Measurements from ENCODE around the gene ARHGEF28.

Gene ARHGEF28

GRCh38 chr5:73942783-73943182 is 316.8 kb downstream of the ARHGEF28 start:
- DNase-seq (ENCODE audit: low read depth) = no peak

DNA sequence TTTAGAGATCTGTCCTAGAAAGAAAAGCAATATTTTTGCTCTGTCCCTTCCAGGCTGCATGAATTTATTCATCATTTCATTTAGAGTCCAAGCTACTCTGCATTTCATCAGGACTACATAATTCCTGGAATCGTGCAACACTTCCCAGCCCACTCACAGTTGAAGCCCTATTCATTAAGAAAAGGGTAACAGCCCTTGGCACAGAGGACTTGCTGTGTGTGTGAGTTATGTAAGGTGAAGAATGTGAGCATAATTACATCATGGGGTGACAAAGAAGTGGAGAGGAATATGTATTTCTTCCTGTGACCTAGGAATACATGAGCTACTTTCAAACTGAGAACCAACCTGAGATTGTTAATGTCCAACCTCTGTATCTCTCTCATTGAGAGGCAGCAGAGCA is 317.4 kb downstream of the ARHGEF28 start:
- no peak for DNase-seq (ENCODE audit: low read depth)

- DNase-seq (ENCODE audit: low read depth) = no peak
Measured at GRCh38 chr5:73944581-73944980, 318.6 kb downstream of the ARHGEF28 start.

DNA sequence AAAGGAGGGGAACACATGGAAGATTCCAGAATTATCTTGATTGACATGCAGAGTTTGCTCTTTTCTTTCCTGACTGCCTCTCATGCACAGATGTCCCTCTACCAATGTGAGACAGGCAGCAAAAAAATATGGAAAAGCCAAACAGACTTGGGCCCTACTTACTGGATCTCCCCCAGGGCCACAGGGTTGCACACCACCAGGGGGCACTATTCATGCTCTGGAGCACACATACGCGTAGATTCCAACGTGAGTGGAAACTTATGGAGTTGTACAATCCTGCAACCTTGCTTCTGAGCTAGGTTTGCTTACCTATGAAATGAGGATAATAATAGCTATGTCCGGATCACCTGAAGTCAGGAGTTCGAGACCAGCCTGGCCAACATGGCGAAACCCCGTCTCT is 319.5 kb downstream of the ARHGEF28 start:
- no peak for DNase-seq (ENCODE audit: low read depth)

DNA sequence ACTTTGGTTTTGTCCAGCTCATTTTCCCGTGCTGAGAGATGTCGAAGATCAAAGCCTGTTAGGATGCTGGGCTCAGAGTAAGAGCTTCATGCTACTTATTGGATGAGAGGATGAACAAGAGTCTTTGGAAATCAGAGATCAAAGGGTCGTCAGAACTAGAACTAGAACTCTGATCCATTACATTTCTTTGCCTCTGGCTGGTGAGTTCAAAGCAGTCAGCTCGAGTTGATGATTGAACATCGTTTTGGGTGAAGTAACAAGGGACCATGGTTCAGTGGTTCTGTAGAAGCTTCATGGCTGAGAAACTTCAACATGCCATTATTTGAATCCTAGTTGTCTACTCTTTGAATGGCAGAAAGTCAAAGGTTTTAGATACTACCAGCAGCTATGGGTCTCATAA is 320.3 kb downstream of the ARHGEF28 start:
- DNase-seq (ENCODE audit: low read depth) = no peak

DNA sequence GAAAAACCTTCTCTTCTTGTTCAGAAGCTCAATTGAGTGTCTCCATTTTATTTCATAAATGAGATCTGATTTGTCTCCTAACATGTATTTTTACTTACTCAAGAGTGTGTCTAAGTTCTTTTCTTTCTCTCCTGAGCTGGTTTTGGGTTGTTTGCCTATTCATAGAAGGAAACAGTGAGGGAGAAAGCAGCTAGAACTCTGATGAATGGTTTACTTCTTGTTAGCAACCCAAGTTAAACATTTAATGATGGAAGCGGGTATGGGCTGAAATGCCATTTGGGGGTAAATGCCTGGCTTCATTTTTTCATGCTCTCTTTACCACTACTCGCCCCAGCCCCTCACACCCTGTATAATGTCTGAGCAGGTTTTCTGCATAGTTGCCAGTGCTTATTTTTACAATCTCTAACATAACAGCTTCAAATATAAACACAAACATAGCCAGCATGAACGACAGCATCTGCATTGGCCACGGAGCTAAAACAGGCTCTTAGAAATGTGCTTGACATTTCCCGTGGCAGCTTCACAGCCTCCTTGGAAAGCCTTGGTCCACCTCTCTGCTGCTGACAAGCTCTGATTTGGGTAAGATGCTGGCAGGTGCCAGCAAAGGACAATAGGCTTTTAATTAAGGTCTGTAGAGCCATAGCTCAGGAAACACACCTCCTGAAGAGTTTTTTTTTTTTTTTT is 321.1 kb downstream of the ARHGEF28 start:
- no peak for DNase-seq (ENCODE audit: low read depth)

DNA sequence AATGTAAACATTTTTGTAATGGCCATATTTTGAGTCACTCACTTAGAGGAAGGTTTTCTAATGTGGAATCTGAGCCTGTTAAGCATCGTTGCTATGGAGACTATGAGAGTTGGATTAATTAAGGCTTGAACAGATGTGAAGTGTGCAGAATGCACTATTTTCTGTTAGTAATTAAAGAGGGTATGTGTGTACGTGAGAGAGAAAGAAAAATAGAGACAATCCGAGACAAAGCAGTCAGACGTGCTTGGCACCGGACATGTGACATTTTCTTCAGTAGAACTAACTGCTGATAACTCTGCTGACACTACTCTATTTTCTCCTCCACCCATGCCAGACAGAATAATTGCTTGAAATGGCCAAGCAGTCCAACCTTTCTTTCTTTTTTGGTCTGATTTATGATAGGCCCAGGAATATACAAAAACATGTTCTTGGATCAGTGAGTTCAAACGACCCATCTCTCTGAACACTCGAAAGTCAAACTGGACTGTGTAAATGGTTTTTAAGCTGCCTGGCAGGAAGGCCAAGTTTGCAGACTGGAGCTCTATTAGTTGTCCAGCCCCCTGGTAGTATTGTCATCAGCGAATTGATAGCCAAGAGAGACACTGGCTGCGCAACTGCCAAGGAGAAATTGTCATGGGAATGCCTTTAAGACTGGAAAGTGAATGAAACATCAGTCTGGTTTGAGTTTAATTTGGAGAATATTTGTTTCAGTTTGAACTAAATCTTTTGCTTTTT is 322.1 kb downstream of the ARHGEF28 start:
- DNase-seq (ENCODE audit: low read depth) = no peak

GRCh38 chr5:73948720-73949119 is 322.7 kb downstream of the ARHGEF28 start:
- no peak for DNase-seq (ENCODE audit: low read depth)

DNA sequence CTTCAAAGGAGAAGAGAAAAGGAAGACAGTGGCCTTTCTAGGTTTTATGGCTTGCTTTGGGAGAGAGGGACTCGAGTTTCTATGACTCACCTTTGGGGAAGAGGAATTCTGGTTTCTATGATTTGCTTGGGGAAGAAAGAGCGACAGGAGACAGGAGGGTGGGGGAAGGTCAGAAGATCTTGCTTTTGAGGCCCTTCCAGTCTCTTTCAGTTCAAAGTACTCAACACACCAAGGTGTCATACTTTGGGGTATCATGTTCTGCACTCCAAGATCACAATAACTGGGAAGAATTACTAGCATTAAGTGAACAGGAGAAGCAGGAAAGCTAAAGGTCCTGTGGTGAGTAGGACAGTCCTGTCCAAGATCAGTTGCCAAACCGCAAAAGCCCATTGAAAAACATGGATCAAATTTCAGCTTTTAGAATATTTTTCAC is 324.5 kb downstream of the ARHGEF28 start:
- no peak for DNase-seq (ENCODE audit: low read depth)

DNA sequence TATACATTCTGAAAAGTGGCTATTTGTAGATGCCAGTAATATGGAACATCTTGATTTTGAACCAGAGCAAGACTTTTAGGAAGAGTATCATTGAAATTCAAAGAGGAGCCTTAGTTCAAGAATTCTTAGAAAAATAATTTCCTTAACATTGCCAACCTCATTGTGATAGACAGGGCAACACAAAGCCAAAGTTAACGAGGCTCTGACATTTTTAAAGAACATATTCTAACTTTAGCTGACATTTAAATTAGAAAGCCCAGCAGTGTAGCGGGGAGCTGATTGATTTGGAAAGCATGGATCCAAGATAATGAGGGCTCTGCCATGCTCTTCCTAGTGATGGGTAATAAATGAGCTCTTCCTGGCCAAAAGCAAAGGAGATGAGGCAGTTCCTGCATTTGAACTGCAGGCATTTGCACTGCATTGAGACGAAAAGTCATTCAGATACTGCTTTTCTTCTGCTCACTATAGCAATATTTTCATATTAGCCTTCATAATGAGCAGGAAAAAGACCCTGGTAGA is 325.0 kb downstream of the ARHGEF28 start:
- DNase-seq (ENCODE audit: low read depth) = no peak

GRCh38 chr5:73952872-73953271 is 326.9 kb downstream of the ARHGEF28 start:
- no peak for DNase-seq (ENCODE audit: low read depth)

DNA sequence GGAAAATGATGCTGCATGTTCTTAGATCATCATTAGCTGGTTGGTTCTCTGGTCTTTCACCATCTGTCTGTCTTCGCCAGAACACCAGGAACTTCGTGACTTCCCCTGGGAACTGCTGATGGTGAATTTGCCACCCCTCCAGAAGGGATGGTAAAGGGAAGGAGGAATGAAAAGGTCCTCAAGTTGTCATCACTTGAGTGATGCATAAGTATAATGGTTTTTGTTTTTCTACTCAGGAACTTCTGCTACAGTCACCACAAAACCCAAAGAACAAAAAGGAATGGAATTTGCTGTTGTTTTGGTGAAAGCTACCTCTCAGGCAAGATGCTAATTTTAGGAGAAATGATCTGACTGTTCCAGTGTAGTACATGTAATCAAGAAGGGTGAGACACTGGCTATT is 328.4 kb downstream of the ARHGEF28 start:
- DNase-seq (ENCODE audit: low read depth) = no peak

DNA sequence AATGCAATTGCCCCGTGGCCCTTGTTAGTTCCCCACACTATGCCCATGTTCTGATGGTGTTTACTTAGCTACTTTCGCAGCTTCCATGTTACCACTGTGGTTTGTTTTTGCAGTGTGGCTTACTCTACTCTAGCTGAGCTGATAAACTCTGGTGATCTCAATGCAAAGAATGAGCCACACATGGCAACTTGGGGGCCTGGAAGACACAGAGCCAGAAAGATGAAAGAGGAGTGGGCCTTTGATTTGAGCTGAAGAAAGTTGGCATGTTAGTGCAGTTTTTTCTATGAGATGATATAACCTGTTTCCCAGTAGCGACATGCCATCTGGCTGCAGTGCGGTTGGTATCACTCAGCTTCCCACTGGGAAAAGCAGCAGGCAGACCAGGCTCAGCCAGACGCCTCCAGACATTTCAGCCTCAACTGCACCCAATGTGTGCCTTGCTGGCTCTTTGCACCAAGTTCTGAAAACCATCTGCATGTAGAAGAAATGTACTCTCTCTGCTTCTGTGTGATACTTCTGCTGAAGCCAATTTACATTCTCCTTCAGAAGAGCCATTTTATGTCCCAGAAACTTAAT is 329.4 kb downstream of the ARHGEF28 start:
- no peak for DNase-seq (ENCODE audit: low read depth)

DNA sequence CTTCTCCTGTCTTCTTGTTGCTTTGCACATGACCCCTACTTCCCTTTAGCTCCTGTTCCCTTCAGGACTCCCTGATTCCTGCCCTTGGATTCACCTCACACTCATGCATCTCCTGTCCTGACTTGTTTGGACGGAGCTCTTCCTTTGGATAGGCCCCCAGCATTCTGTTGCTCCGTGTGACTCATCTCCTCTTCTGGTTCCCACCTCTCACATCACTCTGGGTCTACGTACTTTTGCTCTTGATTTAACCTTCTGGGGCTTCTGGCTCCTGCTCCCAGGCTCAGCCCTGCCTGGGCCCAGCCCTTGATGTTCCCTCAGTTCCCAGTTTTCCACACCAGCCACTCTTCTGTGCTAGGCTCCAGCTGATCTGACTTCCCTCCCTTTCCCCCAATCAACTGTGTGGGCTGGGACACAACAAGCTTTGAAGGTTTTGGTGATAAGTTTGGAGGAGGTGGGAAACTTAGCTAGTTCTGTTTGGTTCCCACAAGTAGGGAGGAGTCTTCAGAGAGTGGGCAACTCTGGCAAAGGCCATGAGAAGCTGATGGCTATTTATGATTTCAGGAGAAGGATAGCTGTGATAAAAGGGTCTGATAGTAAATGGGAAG is 331.5 kb downstream of the ARHGEF28 start:
- DNase-seq (ENCODE audit: low read depth) = no peak

DNA sequence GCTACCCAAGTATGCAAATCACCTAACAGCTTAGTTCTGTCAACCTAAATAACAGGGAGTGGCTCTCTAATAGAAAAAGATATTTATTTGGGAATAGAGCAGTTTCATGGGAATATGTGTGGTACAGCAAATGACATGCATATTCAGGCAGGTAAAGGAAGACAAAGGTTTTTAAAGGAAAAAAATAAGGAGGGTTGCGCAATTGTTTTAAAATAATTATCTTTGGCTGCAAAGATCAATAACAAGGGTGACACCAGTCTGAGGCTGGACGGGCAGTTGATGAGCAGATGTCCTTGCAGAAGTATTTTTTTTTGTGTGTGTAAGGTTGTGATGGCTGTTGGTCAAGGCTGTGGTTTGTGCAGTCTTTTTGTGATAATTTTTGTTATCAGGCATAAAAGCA is 332.0 kb downstream of the ARHGEF28 start:
- no peak for DNase-seq (ENCODE audit: low read depth)

GRCh38 chr5:73960023-73960422 is 334.0 kb downstream of the ARHGEF28 start:
- no peak for DNase-seq (ENCODE audit: low read depth)

GRCh38 chr5:73960426-73960825 is 334.4 kb downstream of the ARHGEF28 start:
- no peak for DNase-seq (ENCODE audit: low read depth)

DNA sequence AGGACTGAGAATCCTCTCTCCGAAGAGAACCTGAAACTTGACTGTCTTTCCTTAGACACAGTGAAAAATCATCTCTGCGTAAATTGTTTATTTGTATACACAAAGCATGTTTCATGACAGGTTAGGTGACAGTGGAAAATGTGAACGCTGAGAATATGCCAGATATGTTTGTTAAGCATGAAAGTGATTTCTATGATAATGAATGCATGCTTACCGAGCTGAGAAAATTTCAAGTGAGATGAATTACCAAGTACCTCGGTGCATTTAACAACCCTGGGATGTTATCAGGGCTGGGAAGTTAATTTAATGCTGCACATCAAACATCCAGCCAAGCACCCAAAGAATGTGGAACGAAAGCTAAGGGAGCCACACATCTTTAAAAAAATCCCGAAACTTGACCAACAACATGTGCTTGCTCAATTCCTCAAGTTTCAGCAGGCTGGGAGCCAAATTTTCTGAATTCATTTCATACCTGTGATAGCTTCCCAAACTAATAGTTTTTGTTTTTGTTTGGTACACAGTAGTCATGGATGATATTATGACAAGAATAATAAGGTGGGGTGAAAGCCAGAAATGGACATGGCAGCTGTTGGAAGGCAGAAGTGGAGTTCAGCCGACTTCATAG is 336.9 kb downstream of the ARHGEF28 start:
- no peak for DNase-seq (ENCODE audit: low read depth)

DNA sequence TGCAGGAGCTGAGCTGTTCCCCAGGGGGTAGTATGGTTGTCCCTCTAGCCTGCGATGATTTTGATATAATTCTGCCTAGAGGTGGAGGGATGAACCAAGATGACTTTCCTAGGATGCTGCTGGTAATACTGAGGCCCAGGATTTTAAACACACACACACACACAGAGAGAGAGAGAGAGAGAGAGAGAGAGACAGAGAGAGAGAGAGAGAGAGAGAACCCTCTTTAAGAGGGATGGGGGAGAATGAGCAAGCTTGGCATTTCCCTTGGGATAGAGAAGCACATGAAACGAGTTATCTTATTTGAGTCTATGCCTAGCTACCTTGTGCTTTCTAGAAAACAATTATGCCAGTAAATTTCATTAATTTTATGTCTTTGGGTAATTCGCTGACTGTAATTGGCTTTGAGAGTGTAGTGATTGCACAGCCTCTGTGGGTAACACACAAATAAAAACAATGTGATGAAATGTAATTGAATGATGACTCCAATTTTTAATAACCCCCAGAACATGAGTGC is 338.4 kb downstream of the ARHGEF28 start:
- no peak for DNase-seq (ENCODE audit: low read depth)

GRCh38 chr5:73966451-73966850 is 340.5 kb downstream of the ARHGEF28 start:
- no peak for DNase-seq (ENCODE audit: low read depth)

- no peak for DNase-seq (ENCODE audit: low read depth)
Measured at GRCh38 chr5:73967347-73967746, 341.4 kb downstream of the ARHGEF28 start.

- no peak for DNase-seq (ENCODE audit: low read depth)
Measured at GRCh38 chr5:73968246-73968645, 342.2 kb downstream of the ARHGEF28 start.

All from stimulated activated CD8-positive, alpha-beta memory T cell treated with anti-CD3 and anti-CD28 coated beads, Interleukin-12 subunit alpha, Interleukin-12 subunit beta, amount 100 ng/mL, for 1 hour (primary cell).